GM18858 (cell line): ENCODE data around the gene CUL1.
"Not testable (repeated sequence)": the region's sequence is repeated elsewhere in the genome, so short reads cannot be mapped to it uniquely, and the experiment has no call there.

Experiments
- ATAC-seq: cut with Tn5 transposase; IDR thresholded peaks from one replicate; pipeline ENCODE4 v1.9.1; 2021; ENCODE audit not compliant: unreplicated experiment

The CUL1 gene

GRCh38 chr7:148697256-148698006, 1.3 kb upstream of the CUL1 start:
- ATAC-seq: no peak

- no peak for ATAC-seq
Measured at GRCh38 chr7:148698007-148698396, 701 bp upstream of the CUL1 start.

- peak; percentile 33 for ATAC-seq
Measured at GRCh38 chr7:148699024-148699781, 500 bp downstream of the CUL1 start.

- ATAC-seq: no peak
Measured at GRCh38 chr7:148699782-148700629, 1.3 kb downstream of the CUL1 start.

GRCh38 chr7:148700661-148701064, 2.0 kb downstream of the CUL1 start:
- no peak for ATAC-seq

- ATAC-seq: no peak
Measured at GRCh38 chr7:148701414-148701813, 2.7 kb downstream of the CUL1 start.

GRCh38 chr7:148702876-148703670, 4.4 kb downstream of the CUL1 start:
- ATAC-seq: no peak

- ATAC-seq: not testable (repeated sequence)
Measured at GRCh38 chr7:148703671-148703962, 4.9 kb downstream of the CUL1 start.

- no peak for ATAC-seq
Measured at GRCh38 chr7:148704189-148704588, 5.5 kb downstream of the CUL1 start.

GRCh38 chr7:148704970-148705369, 6.3 kb downstream of the CUL1 start:
- ATAC-seq: no peak

GRCh38 chr7:148706368-148706767, 7.7 kb downstream of the CUL1 start:
- ATAC-seq: no peak

- no peak for ATAC-seq
Measured at GRCh38 chr7:148708026-148708885, 9.6 kb downstream of the CUL1 start.

GRCh38 chr7:148709014-148709413, 10.3 kb downstream of the CUL1 start:
- ATAC-seq: no peak

GRCh38 chr7:148710426-148710825, 11.7 kb downstream of the CUL1 start:
- ATAC-seq: not testable (repeated sequence)

- no peak for ATAC-seq
Measured at GRCh38 chr7:148711191-148712102, 12.7 kb downstream of the CUL1 start.

GRCh38 chr7:148712678-148713329, 14.1 kb downstream of the CUL1 start:
- peak; percentile 34 for ATAC-seq

- ATAC-seq: no peak
Measured at GRCh38 chr7:148714498-148714897, 15.8 kb downstream of the CUL1 start.

GRCh38 chr7:148715027-148715426, 16.3 kb downstream of the CUL1 start:
- no peak for ATAC-seq
